Panc1 (cell line): ENCODE results near the gene SKA2. TPM values are rescaled to one million over a fixed set of nuclear protein-coding genes. Genes with fewer than 3 reads are reported as not detected.

Experiments
- ATAC-seq: fragments of 200-7000 bp; cut with Tn5 transposase; 2 replicates; pipeline ENCODE4 v1.9.1; 2020; ENCODE audit warnings: mild to moderate bottlenecking, moderate library complexity
- BruUV-seq: library from RNA; stranded (reverse); fragments of 400-500 nt; replicated peaks from 2 replicates; lab custom pipeline; 2021; lab: Mats Ljungman, UMichigan
- CTCF ChIA-PET: fragments of 300-600 bp; sonication (Branson Sonifier 250); formaldehyde crosslinking; loops from one replicate; lab custom pipeline; 2022; ENCODE audit warnings: antibody characterized with exemption; lab: Charles Lee
- POLR2A ChIA-PET: fragments of 300-600 bp; sonication (Branson Sonifier 250); formaldehyde crosslinking; loops from one replicate; lab custom pipeline; 2022; ENCODE audit warnings: antibody characterized with exemption; lab: Charles Lee
- DNase-seq: peaks from one replicate; pipeline ENCODE4 v3.0.0-alpha.2; 2010; ENCODE audit warnings: low read depth, low spot score
- H3K27ac ChIP-seq: 2 replicates; pipeline ENCODE4 v1.5.1; 2011; ENCODE audit warnings: mild to moderate bottlenecking, low read length, inconsistent platforms
- H3K27me3 ChIP-seq: fragments of 200-500 bp; sonication (Bioruptor generic); 2 replicates; pipeline ENCODE4 v1.6.0; 2014; ENCODE audit warnings: low read length, inconsistent platforms; ENCODE audit not compliant: control insufficient read depth, insufficient read depth
- H3K36me3 ChIP-seq: fragments of 200-500 bp; sonication (Bioruptor generic); 2 replicates; pipeline ENCODE4 v1.5.1; 2014; ENCODE audit warnings: inconsistent platforms, mild to moderate bottlenecking, low read length, moderate library complexity; ENCODE audit not compliant: control insufficient read depth, insufficient read depth
- H3K4me1 ChIP-seq: 2 replicates; pipeline ENCODE4 v1.5.1; 2011; ENCODE audit warnings: inconsistent platforms, mild to moderate bottlenecking, low read length, moderate library complexity; ENCODE audit not compliant: control insufficient read depth, insufficient read depth
- H3K4me3 ChIP-seq, 2 experiments: 2 replicates each; pipeline ENCODE4 v1.5.1; 2011 to 2012; ENCODE audit warnings: low read depth in 2 of 2, low read length in 2 of 2, mild to moderate bottlenecking in 2 of 2, inconsistent platforms in 1 of 2, moderate library complexity in 1 of 2
- H3K9me3 ChIP-seq: fragments of 200-500 bp; sonication (Bioruptor generic); 2 replicates; pipeline ENCODE4 v1.5.1; 2014; ENCODE audit warnings: low read depth, mild to moderate bottlenecking, inconsistent platforms, low read length, moderate library complexity; ENCODE audit not compliant: control insufficient read depth, insufficient read depth
- CTCF ChIP-seq: fragments of 450-650 bp; IDR thresholded peaks from 2 replicates; pipeline ENCODE4 v1.5.1; 2017; ENCODE audit warnings: mild to moderate bottlenecking
- POLR2AphosphoS5 ChIP-seq: IDR thresholded peaks from 2 replicates; pipeline ENCODE4 v1.6.1; 2012; ENCODE audit warnings: mild to moderate bottlenecking, low read depth, low read length, moderate library complexity
- REST ChIP-seq, 2 experiments: IDR thresholded peaks; 2 replicates each; pipeline ENCODE4 v1.6.1; 2011 to 2012; ENCODE audit warnings: low read depth in 2 of 2, control low read depth in 1 of 2, low read length in 1 of 2, mild to moderate bottlenecking in 1 of 2, moderate library complexity in 1 of 2; ENCODE audit not compliant: insufficient read depth in 1 of 2
- SIN3A ChIP-seq: IDR thresholded peaks from 2 replicates; pipeline ENCODE4 v1.6.1; 2012; ENCODE audit warnings: low read depth, mild to moderate bottlenecking, low read length, moderate library complexity, borderline replicate concordance; ENCODE audit not compliant: insufficient read depth
- TCF7L2 ChIP-seq: IDR thresholded peaks from 2 replicates; pipeline ENCODE4 v1.6.1; 2011; ENCODE audit warnings: mild to moderate bottlenecking, low read depth, low read length, inconsistent platforms
- in situ Hi-C: cut with HindIII; loops from 2 replicates; pipeline ENCODE4 v1.10.0; 2016; ENCODE audit warnings: low sequenced_read_pairs, low pct_unique_long_range_greater_than_20kb
- intact Hi-C: fragments of 100-400 bp; cut with micrococcal nuclease; formaldehyde crosslinking; loops from one replicate; pipeline ENCODE4 v1.10.0; 2022; ENCODE audit not compliant: unreplicated experiment
- total RNA-seq: library from RNA; stranded (reverse); gene quantifications from one replicate; pipeline ENCODE4 v1.2.1, GENCODE V29; 2021; ENCODE audit not compliant: unreplicated experiment

SKA2 gene
- total RNA-seq, 1 experiment from 2014 or later: 30.3 TPM

GRCh38 chr17:59067756-59068155 lies 87.2 kb downstream of the SKA2 start:
- intact Hi-C loops: no loop called here
- Histone ChIP-seq H3K4me1 (no peaks in the 10 kb centered on the region), H3K36me3 (peaks cover 13% of the 10 kb centered on the region), H3K9me3 (no peaks in the 10 kb centered on the region), H3K4me3 (no peak overlapping the region), H3K27ac (no peak overlapping the region), H3K27me3 (no peaks in the 10 kb centered on the region)
- no peak for TF ChIP-seq POLR2AphosphoS5
- no peak for TF ChIP-seq SIN3A
- no TSS peak for BruUV-seq
- DNase-seq (no peak), ATAC-seq (no peak)
- in situ Hi-C loops: no loop called here
- ChIA-PET CTCF (no interaction called here), POLR2A (no interaction called here)

- Histone ChIP-seq H3K27ac (no peak overlapping the region), H3K27me3 (no peaks in the 10 kb centered on the region), H3K4me3 (no peak overlapping the region), H3K36me3 (peaks cover 13% of the 10 kb centered on the region), H3K4me1 (no peaks in the 10 kb centered on the region), H3K9me3 (no peaks in the 10 kb centered on the region)
- ChIA-PET CTCF (no interaction called here), POLR2A (no interaction called here)
- DNase-seq (no peak), ATAC-seq (no peak)
- no TSS peak for BruUV-seq
- in situ Hi-C loops: no loop called here
- TF ChIP-seq REST (IDR thresholded peaks at IDR 0.05; ENCODE audit: insufficient read depth in 1 of 2, low read depth in 2 of 2, low read length in 1 of 2) (no peak), POLR2AphosphoS5 (no peak), CTCF (no peak), TCF7L2 (no peak), SIN3A (no peak)
- intact Hi-C loops: no loop called here
These were observed 87.6 kb downstream of the SKA2 start for GRCh38 chr17:59067340-59067739.

GRCh38 chr17:59062509-59062908 lies 92.5 kb downstream of the SKA2 start:
- H3K9me3 ChIP-seq: no peaks in the 10 kb centered on the region
- DNase-seq (no peak), ATAC-seq (no peak)
- no TSS peak for BruUV-seq
- H3K4me1 ChIP-seq: no peaks in the 10 kb centered on the region
- H3K27ac ChIP-seq: no peak overlapping the region
- in situ Hi-C loops (no loop called here), intact Hi-C loops (no loop called here)
- TF ChIP-seq SIN3A (no peak), TCF7L2 (no peak), CTCF (no peak), POLR2AphosphoS5 (no peak), REST (IDR thresholded peaks at IDR 0.05; ENCODE audit: insufficient read depth in 1 of 2, low read depth in 2 of 2, low read length in 1 of 2) (no peak)
- peaks cover 15% of the 10 kb centered on the region; the same call in 1 of the 2 replicates for H3K36me3 ChIP-seq
- ChIA-PET CTCF (no interaction called here), POLR2A (no interaction called here)
- H3K27me3 ChIP-seq: no peaks in the 10 kb centered on the region
- H3K4me3 ChIP-seq: no peak overlapping the region
